HG03196 (cell line): Measurements from ENCODE around the gene AK6.
"Not testable (repeated sequence)": the region's sequence is repeated elsewhere in the genome, so short reads cannot be mapped to it uniquely, and the experiment has no call there.

Source experiments
- ATAC-seq: cut with Tn5 transposase; IDR thresholded peaks from one replicate; pipeline ENCODE4 v1.9.1; 2021; ENCODE audit not compliant: unreplicated experiment

Gene AK6

GRCh38 chr5:69369340-69370121, at the start of gene AK6, which contains the start of the genes RAD17 and TAF9:
Gene AK6 (minus strand): TSS chr5:69369520. CDS start chr5:69369490, 30 bp downstream.
Gene RAD17 (plus strand): TSS chr5:69369818. CDS start chr5:69372209, 2,391 bp downstream.
Gene TAF9 (minus strand): TSS chr5:69369520. CDS start chr5:69365737, 3,783 bp downstream.
- peak; percentile 92 for ATAC-seq

- no peak for ATAC-seq
These were observed 49.2 kb upstream of the AK6 start for GRCh38 chr5:69418554-69418953.

GRCh38 chr5:69416699-69417098, 47.4 kb upstream of the AK6 start:
- ATAC-seq: no peak

- ATAC-seq: no peak
These were observed 46.9 kb upstream of the AK6 start for GRCh38 chr5:69416180-69416579.

- no peak for ATAC-seq
These were observed 46.3 kb upstream of the AK6 start for GRCh38 chr5:69415584-69415958.

GRCh38 chr5:69414885-69415583, 45.7 kb upstream of the AK6 start, which contains the start of gene MARVELD2:
Gene MARVELD2 (plus strand): TSS chr5:69415116. CDS start chr5:69419386, 4,270 bp downstream.
- ATAC-seq: no peak

GRCh38 chr5:69404659-69405330, 35.5 kb upstream of the AK6 start:
- no peak for ATAC-seq

- no peak for ATAC-seq
These were observed 9.1 kb upstream of the AK6 start for GRCh38 chr5:69378376-69378775.

- peak; percentile 60 for ATAC-seq
These were observed 5.7 kb upstream of the AK6 start for GRCh38 chr5:69374911-69375446.

- no peak for ATAC-seq
These were observed 3.1 kb upstream of the AK6 start for GRCh38 chr5:69372394-69372793.

GRCh38 chr5:69370335-69370734, 1.0 kb upstream of the AK6 start:
- ATAC-seq: not testable (repeated sequence)

- ATAC-seq: no peak
These were observed 621 bp downstream of the AK6 start for GRCh38 chr5:69368458-69369339.

GRCh38 chr5:69367697-69368279, 1.5 kb downstream of the AK6 start:
- ATAC-seq: no peak

GRCh38 chr5:69364850-69365249, 4.5 kb downstream of the AK6 start:
- ATAC-seq: no peak

GRCh38 chr5:69364414-69364813, 4.9 kb downstream of the AK6 start:
- no peak for ATAC-seq

GRCh38 chr5:69360442-69360841, 8.9 kb downstream of the AK6 start:
- no peak for ATAC-seq

GRCh38 chr5:69359699-69360098, 9.6 kb downstream of the AK6 start:
- ATAC-seq: no peak

- ATAC-seq: no peak
These were observed 18.7 kb downstream of the AK6 start for GRCh38 chr5:69350664-69351063.

GRCh38 chr5:69343083-69343482, 26.2 kb downstream of the AK6 start:
- ATAC-seq: no peak
